Left ventricle myocardium inferior (tissue), 1 donor: ENCODE measurements around the gene SP140. TPM values are rescaled to one million over a fixed set of nuclear protein-coding genes. Genes with fewer than 3 reads are reported as not detected.
"Not testable (repeated sequence)": the region's sequence is repeated elsewhere in the genome, so short reads cannot be mapped to it uniquely, and the experiment has no call there.

Experiments
- DNase-seq: peaks from one replicate; pipeline ENCODE4 v3.0.0-alpha.2; 2020
- H3K27ac ChIP-seq: fragments of 200-600 bp; replicated peaks from 2 replicates; pipeline ENCODE4 v1.8.0; 2021
- H3K27me3 ChIP-seq: fragments of 200-600 bp; 2 replicates; pipeline ENCODE4 v1.8.0; 2021; ENCODE audit warnings: low read depth
- H3K36me3 ChIP-seq: fragments of 200-600 bp; 2 replicates; pipeline ENCODE4 v1.8.0; 2021
- H3K4me1 ChIP-seq: fragments of 200-600 bp; 2 replicates; pipeline ENCODE4 v1.8.0; 2021
- H3K4me3 ChIP-seq: fragments of 200-600 bp; 2 replicates; pipeline ENCODE4 v1.8.0; 2021; ENCODE audit warnings: mild to moderate bottlenecking, moderate library complexity
- H3K9me3 ChIP-seq: fragments of 200-600 bp; replicated peaks from 2 replicates; pipeline ENCODE4 v1.8.0; 2021
- intact Hi-C: fragments of 100-400 bp; cut with micrococcal nuclease; formaldehyde crosslinking; loops from one replicate; pipeline ENCODE4 v1.11.0; 2022
- total RNA-seq: library from RNA; stranded (reverse); fragmentation: NEBNext Ultra II Directional; extraction: Animal tissue kit (Norgen Biotek cat#: 25700); gene quantifications from one replicate; pipeline ENCODE4 v1.2.1, GENCODE V29; 2021
- TF ChIP-seq, protein P1 (sequence below): fragments of 200-600 bp; IDR thresholded peaks from 2 replicates; pipeline ENCODE4 v1.8.0; 2021; ENCODE audit warnings: antibody characterized with exemption, mild to moderate bottlenecking, borderline replicate concordance
- donor health status: DM: no; HTN: yes; CAD: no; lungs with severe emphysema.

Gene SP140
- total RNA-seq, 1 donor from 2014 or later = 1.3 TPM

DNA sequence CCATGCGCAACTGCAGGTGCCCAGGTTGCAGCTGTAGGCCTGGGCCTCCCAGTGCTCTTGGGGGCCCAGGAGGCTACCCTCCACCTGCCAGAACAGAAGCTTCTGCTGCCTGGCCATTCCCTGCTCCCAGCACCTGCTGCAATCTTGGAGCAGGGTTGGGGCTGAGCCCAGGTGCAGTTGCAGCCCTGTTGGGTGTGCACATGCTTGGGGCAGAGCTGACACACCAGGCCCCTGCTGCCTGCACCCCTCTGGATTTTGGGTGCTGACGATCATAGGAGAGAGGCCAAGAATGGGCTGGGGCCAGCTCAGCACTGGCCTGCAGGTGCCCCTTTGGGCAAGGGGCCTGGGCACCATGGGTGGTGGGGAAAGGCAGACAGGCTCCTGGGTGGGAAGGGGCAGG is 80.9 kb downstream of the SP140 start:
- intact Hi-C loops = no loop called here

DNA sequence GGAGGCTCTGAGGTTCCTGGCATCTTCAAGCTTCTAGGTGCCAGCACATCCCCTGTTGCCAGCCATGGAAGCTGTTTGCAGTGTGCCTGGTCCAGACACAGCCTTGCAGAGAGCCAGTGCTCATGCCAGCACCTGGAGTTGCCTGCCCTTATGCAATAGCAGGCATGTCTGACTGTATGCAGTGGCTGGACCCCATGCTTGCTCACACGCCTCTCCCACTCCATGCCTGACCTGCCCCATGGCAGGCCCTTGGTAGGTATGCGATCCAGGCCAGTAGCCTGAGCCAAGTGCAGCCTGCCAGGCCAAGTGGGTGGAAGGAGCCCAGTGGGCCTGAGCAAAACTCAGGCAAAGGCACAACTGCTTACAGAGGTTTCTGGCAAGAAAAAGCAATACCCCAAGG is 81.9 kb downstream of the SP140 start:
- H3K27ac ChIP-seq = no peak overlapping the region
- H3K4me1 ChIP-seq = no peaks in the 10 kb centered on the region
- no peak for DNase-seq
- H3K4me3 ChIP-seq = no peak overlapping the region
- intact Hi-C loops = no loop called here
- peaks cover 26% of the 10 kb centered on the region for H3K9me3 ChIP-seq
- TF ChIP-seq, protein P1, sequence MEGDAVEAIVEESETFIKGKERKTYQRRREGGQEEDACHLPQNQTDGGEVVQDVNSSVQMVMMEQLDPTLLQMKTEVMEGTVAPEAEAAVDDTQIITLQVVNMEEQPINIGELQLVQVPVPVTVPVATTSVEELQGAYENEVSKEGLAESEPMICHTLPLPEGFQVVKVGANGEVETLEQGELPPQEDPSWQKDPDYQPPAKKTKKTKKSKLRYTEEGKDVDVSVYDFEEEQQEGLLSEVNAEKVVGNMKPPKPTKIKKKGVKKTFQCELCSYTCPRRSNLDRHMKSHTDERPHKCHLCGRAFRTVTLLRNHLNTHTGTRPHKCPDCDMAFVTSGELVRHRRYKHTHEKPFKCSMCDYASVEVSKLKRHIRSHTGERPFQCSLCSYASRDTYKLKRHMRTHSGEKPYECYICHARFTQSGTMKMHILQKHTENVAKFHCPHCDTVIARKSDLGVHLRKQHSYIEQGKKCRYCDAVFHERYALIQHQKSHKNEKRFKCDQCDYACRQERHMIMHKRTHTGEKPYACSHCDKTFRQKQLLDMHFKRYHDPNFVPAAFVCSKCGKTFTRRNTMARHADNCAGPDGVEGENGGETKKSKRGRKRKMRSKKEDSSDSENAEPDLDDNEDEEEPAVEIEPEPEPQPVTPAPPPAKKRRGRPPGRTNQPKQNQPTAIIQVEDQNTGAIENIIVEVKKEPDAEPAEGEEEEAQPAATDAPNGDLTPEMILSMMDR = no peak
- no peaks in the 10 kb centered on the region for H3K27me3 ChIP-seq
- H3K36me3 ChIP-seq = no peaks in the 10 kb centered on the region

More for the DNA sequence above, 80.9 kb downstream of the SP140 start:
- H3K4me1 ChIP-seq = no peaks in the 10 kb centered on the region
- H3K27me3 ChIP-seq = no peaks in the 10 kb centered on the region
- no peaks in the 10 kb centered on the region for H3K36me3 ChIP-seq
- H3K9me3 ChIP-seq = peaks cover 35% of the 10 kb centered on the region
- TF ChIP-seq, protein P1 = no peak
- H3K27ac ChIP-seq = no peak overlapping the region
- no peak for DNase-seq
- no peak overlapping the region for H3K4me3 ChIP-seq

DNA sequence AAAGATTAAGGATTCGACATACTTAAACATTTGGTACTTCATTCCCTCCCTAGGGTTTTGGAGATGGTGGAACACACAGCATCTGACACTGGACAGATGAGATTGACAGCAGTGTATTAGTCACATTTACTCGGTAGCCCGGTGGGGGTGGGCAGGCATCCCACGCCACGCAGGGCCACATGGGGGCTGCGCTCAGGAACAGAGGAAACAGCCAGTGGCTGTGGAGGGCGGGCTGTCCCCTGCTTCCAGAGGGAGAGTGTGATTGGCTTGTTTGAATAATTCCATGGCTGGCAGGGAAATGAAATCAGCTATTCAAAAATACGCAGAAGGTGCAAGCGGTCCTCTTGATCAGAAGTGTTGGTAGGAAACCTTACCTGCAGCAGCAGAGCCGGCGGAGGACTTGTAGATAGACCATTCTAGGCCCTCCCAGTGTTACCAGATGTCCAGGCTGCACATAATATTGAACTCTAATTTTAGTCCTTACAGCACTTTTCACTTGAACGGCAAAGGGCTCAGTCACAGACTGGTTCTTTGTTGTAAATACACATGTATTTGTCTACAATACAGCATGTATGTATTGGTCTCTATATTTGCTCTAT is 83.0 kb downstream of the SP140 start:
- intact Hi-C loops = no loop called here
- H3K9me3 ChIP-seq = peaks cover 15% of the 10 kb centered on the region
- no peak overlapping the region for H3K4me3 ChIP-seq
- no peaks in the 10 kb centered on the region for H3K4me1 ChIP-seq
- H3K27ac ChIP-seq = no peak overlapping the region
- TF ChIP-seq, protein P1 = no peak
- no peaks in the 10 kb centered on the region for H3K36me3 ChIP-seq
- no peak for DNase-seq
- H3K27me3 ChIP-seq = no peaks in the 10 kb centered on the region

DNA sequence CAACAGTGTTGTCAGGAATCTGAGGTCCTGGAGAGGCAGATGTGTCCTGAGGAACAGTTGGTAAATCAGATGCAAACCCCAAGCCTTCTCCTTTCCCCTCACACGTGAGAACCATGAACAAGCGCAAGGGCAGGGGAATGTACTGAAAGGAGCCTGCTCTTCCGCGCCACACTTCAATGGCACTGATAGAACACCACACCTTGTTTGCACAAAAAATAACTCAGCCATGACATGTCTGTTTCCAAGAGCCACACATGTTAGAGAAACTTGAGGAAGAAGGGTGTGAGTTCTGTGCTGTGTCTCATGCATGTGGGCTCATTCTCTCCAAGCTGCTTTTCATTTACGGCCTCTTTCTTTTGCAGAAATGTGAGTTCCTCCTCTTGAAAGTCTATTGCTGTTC is 85.3 kb downstream of the SP140 start:
- H3K4me3 ChIP-seq, H3K27me3 ChIP-seq, DNase-seq, H3K36me3 ChIP-seq, H3K27ac ChIP-seq, H3K4me1 ChIP-seq, H3K9me3 ChIP-seq, intact Hi-C loops: not testable (repeated sequence)

DNA sequence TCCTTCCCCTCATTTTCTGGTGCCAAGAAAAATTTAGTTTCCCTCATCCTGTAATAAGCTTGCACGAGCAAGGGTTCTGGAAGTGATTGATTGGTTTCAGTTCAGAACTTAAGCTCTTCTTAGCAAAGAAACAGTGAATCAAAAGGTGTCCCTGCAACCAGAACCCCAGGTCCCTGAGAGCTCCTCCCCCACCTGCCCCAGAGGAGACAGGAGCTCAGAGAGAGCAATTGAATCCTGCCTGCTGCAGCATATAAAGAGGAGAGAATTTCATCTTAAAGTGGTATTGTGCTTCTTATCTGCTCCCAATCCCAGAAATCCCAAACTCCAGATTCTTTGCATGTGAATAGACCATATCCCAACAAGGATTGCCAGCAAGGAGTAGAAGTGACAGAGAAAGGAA is 86.1 kb downstream of the SP140 start:
- H3K27me3 ChIP-seq, H3K36me3 ChIP-seq, H3K4me1 ChIP-seq, H3K4me3 ChIP-seq, DNase-seq, intact Hi-C loops, H3K9me3 ChIP-seq, H3K27ac ChIP-seq: not testable (repeated sequence)

DNA sequence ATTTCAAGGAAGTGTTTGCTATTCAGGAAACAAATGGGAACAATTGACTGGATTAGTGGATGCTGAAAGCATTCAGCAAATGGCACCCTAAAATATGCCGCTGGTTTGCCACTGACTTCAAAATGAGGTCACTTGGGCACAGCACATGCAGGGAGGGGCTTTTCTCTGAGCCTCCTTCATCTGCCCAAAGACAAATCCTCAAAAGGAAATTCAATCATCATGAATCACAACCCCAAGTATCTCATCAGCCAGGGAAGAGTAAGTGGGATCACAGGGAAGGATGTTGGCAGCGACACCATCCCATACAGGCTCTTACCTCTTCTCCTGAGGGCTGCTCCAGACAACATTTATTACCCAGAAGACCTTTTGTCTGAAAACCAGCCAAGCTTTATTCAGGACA is 87.1 kb downstream of the SP140 start:
- no peaks in the 10 kb centered on the region for H3K4me1 ChIP-seq
- H3K36me3 ChIP-seq = no peaks in the 10 kb centered on the region
- H3K9me3 ChIP-seq = no peaks in the 10 kb centered on the region
- intact Hi-C loops = no loop called here
- H3K4me3 ChIP-seq = no peak overlapping the region
- H3K27me3 ChIP-seq = no peaks in the 10 kb centered on the region
- DNase-seq = no peak
- TF ChIP-seq, protein P1 = no peak
- H3K27ac ChIP-seq = no peak overlapping the region
